HG03103 (cell line): ENCODE results near the gene RAB3C.

Source experiments
- ATAC-seq: cut with Tn5 transposase; IDR thresholded peaks from one replicate; pipeline ENCODE4 v1.9.1; 2021; ENCODE audit warnings: low read depth; ENCODE audit not compliant: unreplicated experiment

RAB3C gene

GRCh38 chr5:58902305-58902704 is 319.4 kb downstream of the RAB3C start:
- ATAC-seq = no peak

GRCh38 chr5:58902765-58903164 is 319.9 kb downstream of the RAB3C start:
- ATAC-seq = no peak

DNA sequence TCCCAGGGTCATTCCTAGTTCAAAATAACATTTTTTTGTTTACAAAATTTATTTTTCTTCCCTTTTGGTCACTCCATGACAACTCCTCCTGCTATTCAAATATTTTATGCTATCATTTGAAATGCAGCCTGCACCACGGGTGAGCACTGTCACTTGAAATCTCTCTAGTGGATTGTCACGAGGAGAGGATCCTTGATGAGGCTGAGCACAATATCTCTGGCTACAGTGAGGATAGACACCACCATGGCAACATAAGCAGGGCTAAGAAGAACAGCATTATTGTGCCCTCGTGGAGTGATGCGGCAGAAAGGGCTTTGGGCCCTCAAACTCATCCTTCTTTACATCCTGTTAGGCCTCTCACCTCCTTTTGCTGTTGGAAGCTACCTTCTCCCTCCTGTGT is 321.9 kb downstream of the RAB3C start:
- ATAC-seq = no peak

GRCh38 chr5:58905944-58906343 is 323.1 kb downstream of the RAB3C start:
- no peak for ATAC-seq
